GM23338 (cell line): Measurements from ENCODE around the gene CPA1. TPM values are rescaled to one million over a fixed set of nuclear protein-coding genes. Genes with fewer than 3 reads are reported as not detected.

Experiments
- ATAC-seq: fragments of 200-7000 bp; cut with Tn5 transposase; 3 replicates; pipeline ENCODE4 v1.9.1; 2020
- DNase-seq: peaks from one replicate; pipeline ENCODE4 v3.0.0-alpha.2; 2015; ENCODE audit warnings: low spot score
- H2AFZ ChIP-seq: fragments of 200-600 bp; sonication (generic); 2 replicates; pipeline ENCODE4 v1.8.0; 2016; ENCODE audit warnings: antibody characterized with exemption, mild to moderate bottlenecking, moderate library complexity
- H3F3A ChIP-seq: fragments of 200-600 bp; sonication (generic); replicated peaks from 2 replicates; pipeline ENCODE4 v1.8.0; 2017; ENCODE audit warnings: antibody characterized with exemption, mixed run types, low read depth
- H3K27ac ChIP-seq: fragments of 200-600 bp; sonication (generic); 2 replicates; pipeline ENCODE4 v1.6.1; 2016; ENCODE audit warnings: low read depth
- H3K27me3 ChIP-seq: fragments of 200-600 bp; sonication (generic); 2 replicates; pipeline ENCODE4 v1.8.0; 2016; ENCODE audit warnings: mild to moderate bottlenecking, mixed run types, moderate library complexity; ENCODE audit not compliant: insufficient read depth
- H3K36me3 ChIP-seq: fragments of 200-600 bp; sonication (generic); 2 replicates; pipeline ENCODE4 v1.8.0; 2016; ENCODE audit warnings: mild to moderate bottlenecking; ENCODE audit not compliant: insufficient read depth
- H3K4me1 ChIP-seq: fragments of 200-600 bp; sonication (generic); 2 replicates; pipeline ENCODE4 v1.8.0; 2016; ENCODE audit warnings: mild to moderate bottlenecking, moderate library complexity; ENCODE audit not compliant: insufficient read depth
- H3K4me2 ChIP-seq: fragments of 200-600 bp; sonication (generic); 2 replicates; pipeline ENCODE4 v1.7.1; 2017; ENCODE audit warnings: mixed run types
- H3K4me3 ChIP-seq: fragments of 200-600 bp; sonication (generic); 2 replicates; pipeline ENCODE4 v1.6.1; 2016; ENCODE audit warnings: mixed run types
- H3K79me2 ChIP-seq: fragments of 200-600 bp; sonication (generic); replicated peaks from 2 replicates; pipeline ENCODE4 v1.8.0; 2017; ENCODE audit warnings: mild to moderate bottlenecking; ENCODE audit not compliant: insufficient read depth
- H3K9me2 ChIP-seq: fragments of 200-600 bp; sonication (generic); 2 replicates; pipeline ENCODE4 v1.8.0; 2017; ENCODE audit not compliant: insufficient read depth
- H4K20me1 ChIP-seq: fragments of 200-600 bp; sonication (generic); replicated peaks from 2 replicates; pipeline ENCODE4 v1.8.0; 2017; ENCODE audit warnings: mild to moderate bottlenecking; ENCODE audit not compliant: insufficient read depth
- H3K27ac Mint-ChIP-seq: 2 replicates; pipeline ENCODE4 v1.8.0; 2020; ENCODE audit warnings: inconsistent platforms, mild to moderate bottlenecking, moderate library complexity, mixed read lengths
- H3K27me3 Mint-ChIP-seq: 3 replicates; pipeline ENCODE4 v1.8.0; 2022; ENCODE audit warnings: low read depth, mild to moderate bottlenecking, moderate library complexity, mixed read lengths, inconsistent platforms; ENCODE audit not compliant: insufficient read depth, poor library complexity
- H3K36me3 Mint-ChIP-seq: 3 replicates; pipeline ENCODE4 v1.8.0; 2021; ENCODE audit warnings: low read depth, mild to moderate bottlenecking, inconsistent platforms, moderate library complexity, mixed read lengths
- H3K4me1 Mint-ChIP-seq: 3 replicates; pipeline ENCODE4 v1.8.0; 2020; ENCODE audit warnings: mild to moderate bottlenecking, inconsistent platforms, mixed read lengths
- H3K4me3 Mint-ChIP-seq: 3 replicates; pipeline ENCODE4 v1.8.0; 2021; ENCODE audit warnings: moderate library complexity, mild to moderate bottlenecking, inconsistent platforms, mixed read lengths
- H3K9me3 Mint-ChIP-seq: 3 replicates; pipeline ENCODE4 v1.8.0; 2020; ENCODE audit warnings: moderate library complexity, mild to moderate bottlenecking, inconsistent platforms, mixed read lengths
- JUNB ChIP-seq: IDR thresholded peaks from one replicate; pipeline ENCODE4 v1.6.1; 2016; ENCODE audit warnings: antibody characterized with exemption; ENCODE audit not compliant: unreplicated experiment
- NANOG ChIP-seq: IDR thresholded peaks from 2 replicates; pipeline ENCODE4 v1.6.1; 2016; ENCODE audit warnings: antibody characterized with exemption, borderline replicate concordance
- STAT1 ChIP-seq: IDR thresholded peaks from one replicate; pipeline ENCODE4 v1.6.1; 2016; ENCODE audit warnings: antibody characterized with exemption; ENCODE audit not compliant: unreplicated experiment
- ZNF114 ChIP-seq: fragments of 250-450 bp; sonication (Bioruptor Pico); IDR thresholded peaks from 2 replicates; pipeline ENCODE4 v1.5.0; 2020; ENCODE audit warnings: mild to moderate bottlenecking, moderate library complexity
- ZNF331 ChIP-seq: fragments of 250-450 bp; sonication (Bioruptor Pico); IDR thresholded peaks from 2 replicates; pipeline ENCODE4 v1.5.0; 2020; ENCODE audit warnings: low read depth, mild to moderate bottlenecking, moderate library complexity
- polyA plus RNA-seq: library from polyadenylated mRNA; unstranded; fragments of >200 nt; fragmentation: Nextera tagmentation; extraction: Ambion mirVana; gene quantifications from 2 replicates; pipeline ENCODE4 v1.2.1, GENCODE V29; 2016
- total RNA-seq: library from RNA; depleted of rRNA; stranded (reverse); fragments of >200 nt; shearing (Covaris generic); gene quantifications from 2 replicates; pipeline ENCODE4 v1.2.3, GENCODE V29; 2014
- TF ChIP-seq, protein P1 (sequence below): fragments of 250-450 bp; sonication (Bioruptor Pico); IDR thresholded peaks from 2 replicates; pipeline ENCODE4 v1.5.0; 2020; ENCODE audit warnings: mild to moderate bottlenecking, moderate library complexity
- TF ChIP-seq, protein P2 (sequence below), 2 experiments: fragments of 200-600 bp in 1 of 2; sonication (generic) in 1 of 2; conservative IDR thresholded peaks; 2 replicates each; pipeline versions ENCODE4 v1.5.1 to v1.6.1; 2016 to 2017; ENCODE audit warnings: antibody characterized with exemption in 2 of 2, low read depth in 2 of 2, mild to moderate bottlenecking in 2 of 2, moderate library complexity in 1 of 2

The CPA1 gene
- total and polyA plus RNA-seq, 2 experiments from 2014 or later, result not detected

- TF ChIP-seq, protein P1, sequence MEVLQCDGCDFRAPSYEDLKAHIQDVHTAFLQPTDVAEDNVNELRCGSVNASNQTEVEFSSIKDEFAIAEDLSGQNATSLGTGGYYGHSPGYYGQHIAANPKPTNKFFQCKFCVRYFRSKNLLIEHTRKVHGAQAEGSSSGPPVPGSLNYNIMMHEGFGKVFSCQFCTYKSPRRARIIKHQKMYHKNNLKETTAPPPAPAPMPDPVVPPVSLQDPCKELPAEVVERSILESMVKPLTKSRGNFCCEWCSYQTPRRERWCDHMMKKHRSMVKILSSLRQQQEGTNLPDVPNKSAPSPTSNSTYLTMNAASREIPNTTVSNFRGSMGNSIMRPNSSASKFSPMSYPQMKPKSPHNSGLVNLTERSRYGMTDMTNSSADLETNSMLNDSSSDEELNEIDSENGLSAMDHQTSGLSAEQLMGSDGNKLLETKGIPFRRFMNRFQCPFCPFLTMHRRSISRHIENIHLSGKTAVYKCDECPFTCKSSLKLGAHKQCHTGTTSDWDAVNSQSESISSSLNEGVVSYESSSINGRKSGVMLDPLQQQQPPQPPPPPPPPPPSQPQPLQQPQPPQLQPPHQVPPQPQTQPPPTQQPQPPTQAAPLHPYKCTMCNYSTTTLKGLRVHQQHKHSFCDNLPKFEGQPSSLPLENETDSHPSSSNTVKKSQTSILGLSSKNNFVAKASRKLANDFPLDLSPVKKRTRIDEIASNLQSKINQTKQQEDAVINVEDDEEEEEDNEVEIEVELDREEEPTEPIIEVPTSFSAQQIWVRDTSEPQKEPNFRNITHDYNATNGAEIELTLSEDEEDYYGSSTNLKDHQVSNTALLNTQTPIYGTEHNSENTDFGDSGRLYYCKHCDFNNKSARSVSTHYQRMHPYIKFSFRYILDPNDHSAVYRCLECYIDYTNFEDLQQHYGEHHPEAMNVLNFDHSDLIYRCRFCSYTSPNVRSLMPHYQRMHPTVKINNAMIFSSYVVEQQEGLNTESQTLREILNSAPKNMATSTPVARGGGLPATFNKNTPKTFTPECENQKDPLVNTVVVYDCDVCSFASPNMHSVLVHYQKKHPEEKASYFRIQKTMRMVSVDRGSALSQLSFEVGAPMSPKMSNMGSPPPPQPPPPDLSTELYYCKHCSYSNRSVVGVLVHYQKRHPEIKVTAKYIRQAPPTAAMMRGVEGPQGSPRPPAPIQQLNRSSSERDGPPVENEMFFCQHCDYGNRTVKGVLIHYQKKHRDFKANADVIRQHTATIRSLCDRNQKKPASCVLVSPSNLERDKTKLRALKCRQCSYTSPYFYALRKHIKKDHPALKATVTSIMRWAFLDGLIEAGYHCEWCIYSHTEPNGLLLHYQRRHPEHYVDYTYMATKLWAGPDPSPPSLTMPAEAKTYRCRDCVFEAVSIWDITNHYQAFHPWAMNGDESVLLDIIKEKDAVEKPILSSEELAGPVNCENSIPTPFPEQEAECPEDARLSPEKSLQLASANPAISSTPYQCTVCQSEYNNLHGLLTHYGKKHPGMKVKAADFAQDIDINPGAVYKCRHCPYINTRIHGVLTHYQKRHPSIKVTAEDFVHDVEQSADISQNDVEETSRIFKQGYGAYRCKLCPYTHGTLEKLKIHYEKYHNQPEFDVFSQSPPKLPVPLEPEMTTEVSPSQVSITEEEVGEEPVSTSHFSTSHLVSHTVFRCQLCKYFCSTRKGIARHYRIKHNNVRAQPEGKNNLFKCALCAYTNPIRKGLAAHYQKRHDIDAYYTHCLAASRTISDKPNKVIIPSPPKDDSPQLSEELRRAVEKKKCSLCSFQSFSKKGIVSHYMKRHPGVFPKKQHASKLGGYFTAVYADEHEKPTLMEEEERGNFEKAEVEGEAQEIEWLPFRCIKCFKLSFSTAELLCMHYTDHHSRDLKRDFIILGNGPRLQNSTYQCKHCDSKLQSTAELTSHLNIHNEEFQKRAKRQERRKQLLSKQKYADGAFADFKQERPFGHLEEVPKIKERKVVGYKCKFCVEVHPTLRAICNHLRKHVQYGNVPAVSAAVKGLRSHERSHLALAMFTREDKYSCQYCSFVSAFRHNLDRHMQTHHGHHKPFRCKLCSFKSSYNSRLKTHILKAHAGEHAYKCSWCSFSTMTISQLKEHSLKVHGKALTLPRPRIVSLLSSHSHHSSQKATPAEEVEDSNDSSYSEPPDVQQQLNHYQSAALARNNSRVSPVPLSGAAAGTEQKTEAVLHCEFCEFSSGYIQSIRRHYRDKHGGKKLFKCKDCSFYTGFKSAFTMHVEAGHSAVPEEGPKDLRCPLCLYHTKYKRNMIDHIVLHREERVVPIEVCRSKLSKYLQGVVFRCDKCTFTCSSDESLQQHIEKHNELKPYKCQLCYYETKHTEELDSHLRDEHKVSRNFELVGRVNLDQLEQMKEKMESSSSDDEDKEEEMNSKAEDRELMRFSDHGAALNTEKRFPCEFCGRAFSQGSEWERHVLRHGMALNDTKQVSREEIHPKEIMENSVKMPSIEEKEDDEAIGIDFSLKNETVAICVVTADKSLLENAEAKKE (CRISPR knock-in tag), result no peak
- TF ChIP-seq STAT1, result no peak
- TF ChIP-seq ZNF331 (CRISPR knock-in tag), result no peak
- no peak for TF ChIP-seq JUNB
- TF ChIP-seq ZNF114, result no peak
These were observed 664 bp downstream of the CPA1 start (continued) for GRCh38 chr7:130380861-130381455.

GRCh38 chr7:130381468-130382312 is 1.4 kb downstream of the CPA1 start:
- Histone ChIP-seq H3K4me2 (no peak overlapping the region), H3K27ac (no peak overlapping the region), H3F3A (no peaks in the 10 kb centered on the region), H3K9me2 (no peaks in the 10 kb centered on the region), H3K4me1 (no peaks in the 10 kb centered on the region), H3K79me2 (no peaks in the 10 kb centered on the region), H3K27me3 (no peaks in the 10 kb centered on the region), H3K36me3 (no peaks in the 10 kb centered on the region), H3K4me3 (no peak overlapping the region), H2AFZ (peak overlapping the region; percentile 63), H4K20me1 (no peaks in the 10 kb centered on the region)
- DNase-seq, result peak; percentile 81
- Mint-ChIP-seq H3K27ac (no peak overlapping the region), H3K36me3 (peaks cover 3% of the 10 kb centered on the region), H3K4me1 (peaks cover 4% of the 10 kb centered on the region; the same call in 2 of the 3 replicates), H3K27me3 (peaks cover 12% of the 10 kb centered on the region), H3K4me3 (no peak overlapping the region), H3K9me3 (peaks cover 13% of the 10 kb centered on the region)
- no peak for TF ChIP-seq NANOG
- TF ChIP-seq, protein P2, sequence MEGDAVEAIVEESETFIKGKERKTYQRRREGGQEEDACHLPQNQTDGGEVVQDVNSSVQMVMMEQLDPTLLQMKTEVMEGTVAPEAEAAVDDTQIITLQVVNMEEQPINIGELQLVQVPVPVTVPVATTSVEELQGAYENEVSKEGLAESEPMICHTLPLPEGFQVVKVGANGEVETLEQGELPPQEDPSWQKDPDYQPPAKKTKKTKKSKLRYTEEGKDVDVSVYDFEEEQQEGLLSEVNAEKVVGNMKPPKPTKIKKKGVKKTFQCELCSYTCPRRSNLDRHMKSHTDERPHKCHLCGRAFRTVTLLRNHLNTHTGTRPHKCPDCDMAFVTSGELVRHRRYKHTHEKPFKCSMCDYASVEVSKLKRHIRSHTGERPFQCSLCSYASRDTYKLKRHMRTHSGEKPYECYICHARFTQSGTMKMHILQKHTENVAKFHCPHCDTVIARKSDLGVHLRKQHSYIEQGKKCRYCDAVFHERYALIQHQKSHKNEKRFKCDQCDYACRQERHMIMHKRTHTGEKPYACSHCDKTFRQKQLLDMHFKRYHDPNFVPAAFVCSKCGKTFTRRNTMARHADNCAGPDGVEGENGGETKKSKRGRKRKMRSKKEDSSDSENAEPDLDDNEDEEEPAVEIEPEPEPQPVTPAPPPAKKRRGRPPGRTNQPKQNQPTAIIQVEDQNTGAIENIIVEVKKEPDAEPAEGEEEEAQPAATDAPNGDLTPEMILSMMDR (conservative IDR thresholded peaks at IDR 0.05; ENCODE audit: low read depth in 2 of 2), result peak; percentile 72 to 85
- peak; percentile 93 for ATAC-seq
